ENCODE measurements around the gene KIF26B. TPM values are rescaled to one million over a fixed set of nuclear protein-coding genes. Genes with fewer than 3 reads are reported as not detected.

Gene KIF26B
- total RNA-seq, 1 donor from 2014 or later = 0.49 TPM

DNA sequence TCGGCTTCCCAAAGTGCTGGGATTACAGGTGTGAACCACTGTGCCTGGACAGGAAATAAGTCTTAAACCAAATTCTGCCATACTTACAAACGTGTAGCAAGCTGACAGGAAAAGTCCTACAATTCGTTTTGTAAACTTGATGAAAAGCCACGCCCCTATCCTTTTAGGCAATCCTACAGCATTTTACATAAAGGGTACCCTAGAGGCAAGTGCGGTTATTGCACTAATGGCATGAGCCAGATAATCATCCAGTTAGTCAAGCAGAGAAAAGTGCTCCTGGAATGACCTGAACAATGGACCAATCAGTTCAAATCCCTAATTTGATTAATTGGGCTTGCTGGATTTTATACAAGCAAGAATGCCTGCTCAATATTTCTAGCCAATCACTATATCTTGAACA is 338.2 kb downstream of the KIF26B start:
- Histone ChIP-seq H3K9me3 (no peaks in the 10 kb centered on the region), H3K4me1 (no peaks in the 10 kb centered on the region), H3K4me3 (no peak overlapping the region), H3K27me3 (no peaks in the 10 kb centered on the region), H3K27ac (no peak overlapping the region), H3K36me3 (no peaks in the 10 kb centered on the region)
- intact Hi-C loops (cut with DNase I) = no loop called here
- no peak for TF ChIP-seq POLR2A (IDR thresholded peaks at IDR 0.05)
- TF ChIP-seq, protein P1, sequence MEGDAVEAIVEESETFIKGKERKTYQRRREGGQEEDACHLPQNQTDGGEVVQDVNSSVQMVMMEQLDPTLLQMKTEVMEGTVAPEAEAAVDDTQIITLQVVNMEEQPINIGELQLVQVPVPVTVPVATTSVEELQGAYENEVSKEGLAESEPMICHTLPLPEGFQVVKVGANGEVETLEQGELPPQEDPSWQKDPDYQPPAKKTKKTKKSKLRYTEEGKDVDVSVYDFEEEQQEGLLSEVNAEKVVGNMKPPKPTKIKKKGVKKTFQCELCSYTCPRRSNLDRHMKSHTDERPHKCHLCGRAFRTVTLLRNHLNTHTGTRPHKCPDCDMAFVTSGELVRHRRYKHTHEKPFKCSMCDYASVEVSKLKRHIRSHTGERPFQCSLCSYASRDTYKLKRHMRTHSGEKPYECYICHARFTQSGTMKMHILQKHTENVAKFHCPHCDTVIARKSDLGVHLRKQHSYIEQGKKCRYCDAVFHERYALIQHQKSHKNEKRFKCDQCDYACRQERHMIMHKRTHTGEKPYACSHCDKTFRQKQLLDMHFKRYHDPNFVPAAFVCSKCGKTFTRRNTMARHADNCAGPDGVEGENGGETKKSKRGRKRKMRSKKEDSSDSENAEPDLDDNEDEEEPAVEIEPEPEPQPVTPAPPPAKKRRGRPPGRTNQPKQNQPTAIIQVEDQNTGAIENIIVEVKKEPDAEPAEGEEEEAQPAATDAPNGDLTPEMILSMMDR (IDR thresholded peaks at IDR 0.05) = no peak
- TF ChIP-seq POLR2AphosphoS5 (IDR thresholded peaks at IDR 0.05; ENCODE audit: insufficient read depth in 1 of 2, low read depth in 1 of 2) = no peak
- no peak for DNase-seq (ENCODE audit: extremely low spot score in 2 of 2)

DNA sequence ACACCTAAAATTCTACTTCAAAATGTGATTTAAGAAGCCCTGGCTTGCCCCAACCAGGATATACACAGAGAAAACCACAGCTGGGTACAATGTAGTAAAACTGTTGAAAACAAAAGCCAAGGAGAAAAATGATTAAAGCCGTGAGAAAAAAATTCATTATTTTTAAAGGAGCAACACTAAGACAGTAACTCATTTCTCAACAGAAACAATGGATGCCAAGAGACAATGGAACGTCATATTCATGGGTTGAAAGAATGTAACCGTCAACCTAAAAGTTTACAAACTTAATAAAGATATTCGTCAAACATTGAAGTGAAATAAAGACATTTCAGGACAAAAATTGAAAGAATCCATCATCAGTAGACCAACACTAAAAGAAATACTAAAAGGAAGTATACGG is 340.9 kb downstream of the KIF26B start:
- Histone ChIP-seq H3K4me3 (no peak overlapping the region), H3K27me3 (no peaks in the 10 kb centered on the region), H3K27ac (no peak overlapping the region), H3K9me3 (no peaks in the 10 kb centered on the region), H3K4me1 (no peaks in the 10 kb centered on the region), H3K36me3 (no peaks in the 10 kb centered on the region)
- DNase-seq (ENCODE audit: extremely low spot score in 2 of 2) = no peak
- intact Hi-C loops (cut with DNase I) = no loop called here
- TF ChIP-seq POLR2AphosphoS5 (IDR thresholded peaks at IDR 0.05; ENCODE audit: insufficient read depth in 1 of 2, low read depth in 1 of 2) = no peak
- no peak for TF ChIP-seq POLR2A (IDR thresholded peaks at IDR 0.05)
- TF ChIP-seq, protein P1 (IDR thresholded peaks at IDR 0.05) = no peak

DNA sequence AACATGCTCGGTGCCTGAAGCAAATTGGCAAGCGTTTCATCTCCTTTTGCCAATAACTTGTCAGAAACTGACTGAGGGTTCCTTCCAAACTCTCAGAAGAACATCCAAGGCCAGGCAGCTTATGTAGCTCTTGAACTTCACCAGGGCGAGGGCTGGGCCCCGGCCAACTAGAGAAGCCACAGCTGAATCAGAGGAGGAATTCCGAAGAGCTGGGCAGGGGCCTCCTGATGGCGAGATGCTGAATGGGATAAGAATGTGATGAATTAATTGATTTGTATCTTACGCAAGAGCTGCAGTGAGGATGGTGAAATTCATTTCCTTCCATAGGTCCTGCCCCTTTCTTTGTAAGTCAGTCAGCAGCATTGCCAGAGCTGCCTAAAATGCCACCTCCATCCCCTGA is 345.8 kb downstream of the KIF26B start:
- H3K4me3 ChIP-seq = no peak overlapping the region
- TF ChIP-seq, protein P1 (IDR thresholded peaks at IDR 0.05) = no peak
- no peak for TF ChIP-seq POLR2A (IDR thresholded peaks at IDR 0.05)
- TF ChIP-seq POLR2AphosphoS5 (IDR thresholded peaks at IDR 0.05; ENCODE audit: insufficient read depth in 1 of 2, low read depth in 1 of 2) = no peak
- H3K27ac ChIP-seq = no peak overlapping the region
- intact Hi-C loops (cut with DNase I) = no loop called here
- H3K27me3 ChIP-seq = no peaks in the 10 kb centered on the region
- no peaks in the 10 kb centered on the region for H3K36me3 ChIP-seq
- no peak for DNase-seq (ENCODE audit: extremely low spot score in 2 of 2)
- no peaks in the 10 kb centered on the region for H3K4me1 ChIP-seq
- H3K9me3 ChIP-seq = no peaks in the 10 kb centered on the region

DNA sequence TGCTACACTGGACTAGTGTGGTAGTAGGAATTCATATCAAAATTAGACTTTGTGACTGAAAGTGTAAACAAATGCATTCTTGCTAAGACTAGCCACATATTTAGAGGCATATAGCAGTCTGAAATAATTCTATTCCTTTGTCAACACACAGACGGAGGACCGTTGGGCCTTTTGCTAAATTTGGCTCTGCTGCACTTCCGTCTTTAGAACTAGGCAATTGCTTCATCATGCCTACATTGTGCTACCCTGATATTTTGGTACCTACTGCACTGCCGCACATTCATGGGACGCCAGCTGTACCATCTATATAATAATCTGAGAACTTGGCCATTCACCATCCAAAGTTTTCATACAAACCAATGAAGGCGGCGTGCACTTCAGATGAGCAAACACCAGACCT is 346.8 kb downstream of the KIF26B start:
- no peaks in the 10 kb centered on the region for H3K36me3 ChIP-seq
- H3K27me3 ChIP-seq = no peaks in the 10 kb centered on the region
- intact Hi-C loops (cut with DNase I) = no loop called here
- H3K27ac ChIP-seq = no peak overlapping the region
- no peaks in the 10 kb centered on the region for H3K9me3 ChIP-seq
- no peak overlapping the region for H3K4me3 ChIP-seq
- H3K4me1 ChIP-seq = no peaks in the 10 kb centered on the region
- DNase-seq (ENCODE audit: extremely low spot score in 2 of 2) = no peak
- TF ChIP-seq POLR2AphosphoS5 (IDR thresholded peaks at IDR 0.05; ENCODE audit: insufficient read depth in 1 of 2, low read depth in 1 of 2) (no peak), POLR2A (IDR thresholded peaks at IDR 0.05) (no peak)

DNA sequence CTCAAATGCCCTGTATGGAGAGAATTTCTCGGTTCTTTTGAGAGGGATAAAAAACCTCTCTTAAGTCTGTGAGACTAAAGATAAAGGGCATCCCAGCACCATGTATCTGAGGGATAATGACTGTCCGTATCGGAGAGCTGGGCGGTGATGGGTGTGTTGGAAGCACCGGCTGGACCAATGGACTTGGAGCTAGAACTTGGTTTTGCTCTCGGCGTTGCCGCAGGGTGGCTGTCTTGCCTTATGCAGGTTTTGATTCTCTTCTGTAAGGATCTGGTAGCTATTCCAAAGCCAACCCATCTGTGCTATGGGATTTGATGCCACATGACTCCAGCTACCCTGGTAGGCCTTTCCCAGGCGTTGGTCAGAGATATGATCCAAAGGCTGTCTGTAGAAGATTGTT is 348.8 kb downstream of the KIF26B start:
- H3K9me3 ChIP-seq = no peaks in the 10 kb centered on the region
- TF ChIP-seq POLR2A (IDR thresholded peaks at IDR 0.05) (no peak), POLR2AphosphoS5 (IDR thresholded peaks at IDR 0.05; ENCODE audit: insufficient read depth in 1 of 2, low read depth in 1 of 2) (no peak)
- TF ChIP-seq, protein P1 (IDR thresholded peaks at IDR 0.05) = no peak
- DNase-seq (ENCODE audit: extremely low spot score in 2 of 2) = no peak
- H3K4me1 ChIP-seq = no peaks in the 10 kb centered on the region
- H3K27ac ChIP-seq = no peak overlapping the region
- intact Hi-C loops (cut with DNase I) = no loop called here
- no peak overlapping the region for H3K4me3 ChIP-seq
- H3K27me3 ChIP-seq = no peaks in the 10 kb centered on the region
- H3K36me3 ChIP-seq = no peaks in the 10 kb centered on the region
